CD4-positive, alpha-beta T cell treated with Interleukin-17A for 4 hours (primary cell): ENCODE data around the gene UBE2I.
A peak's percentile ranks its signal among the peaks of the same experiment; 100 is the strongest.

ENCODE experiments used
- DNase-seq: peaks from one replicate; pipeline ENCODE4 v3.0.0-alpha.2; 2020; ENCODE audit warnings: mixed read lengths

Gene UBE2I

GRCh38 chr16:1344499-1344898, 35.1 kb downstream of the UBE2I start:
- no peak for DNase-seq

- no peak for DNase-seq
Measured at GRCh38 chr16:1345087-1345486, 35.7 kb downstream of the UBE2I start.

DNA sequence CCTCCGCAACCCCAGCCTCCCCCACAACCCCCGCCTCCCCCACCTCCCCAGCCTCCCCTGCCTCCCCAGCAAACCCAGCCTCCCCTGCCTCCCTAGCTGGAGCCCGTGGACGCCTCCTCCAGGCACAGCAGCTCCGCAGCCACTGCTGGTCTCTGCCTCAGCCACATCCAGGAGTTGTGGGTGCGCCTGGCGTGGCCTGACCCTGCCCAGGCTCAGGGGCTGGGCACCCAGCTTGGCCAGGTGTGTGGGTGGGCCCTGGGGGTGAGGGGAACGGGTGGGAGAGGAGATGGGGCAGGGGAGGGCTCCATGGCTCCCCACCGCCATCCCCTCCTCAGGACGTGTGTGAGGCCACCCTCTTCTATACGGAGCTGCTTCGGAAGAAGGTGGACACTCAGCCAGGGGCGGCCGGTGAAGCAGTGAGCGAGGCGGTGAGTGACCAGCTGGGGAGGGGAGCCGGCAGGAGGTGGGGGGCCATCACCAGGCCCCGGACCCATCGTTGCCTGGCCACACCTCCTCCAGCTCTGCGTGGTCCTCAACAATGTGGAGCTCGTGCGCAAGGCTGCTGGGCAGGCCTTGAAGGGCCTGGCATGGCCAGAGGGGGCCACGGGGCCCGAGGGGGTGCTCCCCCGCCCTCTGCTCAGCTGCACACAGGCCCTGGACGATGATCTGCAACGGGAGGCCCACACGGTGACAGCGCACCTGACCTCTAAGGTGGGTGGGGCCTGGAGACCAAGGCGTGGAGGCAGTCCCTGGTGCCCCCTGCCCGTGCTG, 36.4 kb downstream of the UBE2I start:
- no peak for DNase-seq

DNA sequence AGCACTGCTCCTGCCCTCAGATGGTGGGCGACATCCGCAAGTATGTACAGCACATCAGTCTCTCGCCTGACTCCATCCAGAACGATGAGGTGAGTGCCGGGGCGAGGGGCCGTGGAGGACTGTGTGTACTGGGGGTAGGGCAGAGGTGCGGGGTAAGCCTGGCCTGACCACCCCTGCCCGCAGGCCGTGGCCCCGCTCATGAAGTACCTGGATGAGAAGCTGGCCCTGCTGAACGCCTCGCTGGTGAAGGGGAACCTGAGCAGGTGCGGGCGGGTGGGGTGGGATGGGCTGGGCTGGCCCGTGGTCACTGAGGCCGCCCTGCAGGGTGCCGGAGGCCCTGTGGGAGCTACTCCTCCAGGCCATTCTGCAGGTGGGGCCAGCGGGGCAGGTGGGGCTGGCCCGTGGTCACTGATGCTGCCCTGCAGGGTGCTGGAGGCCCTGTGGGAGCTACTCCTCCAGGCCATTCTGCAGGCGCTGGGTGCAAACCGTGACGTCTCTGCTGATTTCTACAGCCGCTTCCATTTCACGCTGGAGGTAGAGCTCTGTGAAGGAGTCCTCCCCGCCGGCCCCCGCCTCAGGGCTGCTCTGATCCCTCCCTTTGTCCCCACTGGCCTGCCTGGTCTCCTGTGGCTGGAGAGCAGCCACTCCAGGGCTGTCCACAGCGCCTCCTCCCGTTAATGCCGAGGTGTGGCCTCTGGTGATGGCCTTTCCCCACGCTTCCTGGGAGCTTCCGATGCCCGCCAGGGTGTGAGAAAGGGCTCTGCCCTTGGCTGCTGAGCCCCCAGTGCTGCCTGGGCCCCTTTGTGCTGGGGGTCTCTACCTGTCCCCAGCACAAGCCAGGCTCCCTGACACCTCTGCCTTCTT, 37.2 kb downstream of the UBE2I start:
- DNase-seq = no peak

DNA sequence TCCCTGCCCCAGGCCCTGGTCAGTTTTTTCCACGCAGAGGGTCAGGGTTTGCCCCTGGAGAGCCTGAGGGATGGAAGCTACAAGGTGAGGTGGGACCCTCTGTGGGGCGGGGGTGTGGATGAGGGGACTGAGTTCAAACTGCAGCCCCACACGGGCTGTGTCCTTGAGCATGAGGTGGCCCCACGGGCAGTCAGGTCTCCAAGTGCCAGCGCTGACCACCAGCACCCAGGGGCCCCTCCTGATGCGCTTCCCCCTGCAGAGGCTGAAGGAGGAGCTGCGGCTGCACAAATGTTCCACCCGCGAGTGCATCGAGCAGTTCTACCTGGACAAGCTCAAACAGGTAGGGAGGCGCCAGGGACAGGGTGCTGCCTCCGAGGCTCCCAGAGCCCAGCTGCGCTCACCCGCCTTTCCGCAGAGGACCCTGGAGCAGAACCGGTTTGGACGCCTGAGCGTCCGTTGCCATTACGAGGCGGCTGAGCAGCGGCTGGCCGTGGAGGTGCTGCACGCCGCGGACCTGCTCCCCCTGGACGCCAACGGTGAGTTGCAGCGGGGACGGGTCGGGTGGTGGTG, 37.9 kb downstream of the UBE2I start:
- DNase-seq = no peak

GRCh38 chr16:1347962-1348361, 38.5 kb downstream of the UBE2I start:
- DNase-seq = no peak

GRCh38 chr16:1348441-1348840, 39.0 kb downstream of the UBE2I start:
- DNase-seq = no peak

DNA sequence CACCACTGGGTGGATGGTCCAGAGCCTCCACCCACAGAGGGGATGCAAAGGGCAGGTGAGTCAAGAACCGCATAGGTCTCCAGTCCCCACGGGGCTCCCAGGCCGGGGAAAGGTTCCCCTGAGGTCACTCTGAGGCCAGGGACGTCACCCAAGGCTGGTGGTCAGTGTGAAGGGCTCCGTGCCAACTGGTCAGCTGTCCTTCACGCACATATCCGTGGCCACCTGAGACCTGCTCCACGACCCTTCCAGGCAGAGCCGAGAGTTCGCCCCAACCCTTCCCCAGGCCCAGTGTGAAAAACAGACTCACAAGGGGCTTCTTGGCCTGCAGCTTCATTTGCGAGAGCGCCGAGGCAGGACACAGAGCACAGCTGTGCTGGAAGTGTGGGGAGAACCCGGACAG, 39.5 kb downstream of the UBE2I start:
- no peak for DNase-seq

GRCh38 chr16:1349351-1349750, 39.9 kb downstream of the UBE2I start:
- DNase-seq = no peak

GRCh38 chr16:1349951-1350350, 40.5 kb downstream of the UBE2I start:
- DNase-seq = no peak

DNA sequence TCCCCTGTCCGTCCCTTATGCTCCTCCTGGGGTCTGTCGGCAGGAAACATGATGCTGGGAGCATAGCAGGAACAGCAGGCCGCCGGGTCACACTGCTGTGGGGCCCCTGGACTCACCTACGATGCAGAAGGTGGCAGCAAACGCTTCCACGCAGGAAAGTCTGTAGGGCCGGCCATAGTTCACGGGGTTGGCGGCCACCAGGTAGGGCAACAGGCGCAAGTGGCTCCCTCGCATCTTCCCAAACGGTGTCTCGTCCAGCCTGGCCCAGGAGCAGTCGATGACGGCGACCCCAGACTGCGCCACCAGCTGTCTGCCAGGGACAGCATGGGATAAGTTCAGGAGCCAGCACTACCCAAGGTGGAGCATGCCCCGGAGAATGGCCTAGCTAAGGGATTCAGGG, 41.3 kb downstream of the UBE2I start:
- DNase-seq = no peak

DNA sequence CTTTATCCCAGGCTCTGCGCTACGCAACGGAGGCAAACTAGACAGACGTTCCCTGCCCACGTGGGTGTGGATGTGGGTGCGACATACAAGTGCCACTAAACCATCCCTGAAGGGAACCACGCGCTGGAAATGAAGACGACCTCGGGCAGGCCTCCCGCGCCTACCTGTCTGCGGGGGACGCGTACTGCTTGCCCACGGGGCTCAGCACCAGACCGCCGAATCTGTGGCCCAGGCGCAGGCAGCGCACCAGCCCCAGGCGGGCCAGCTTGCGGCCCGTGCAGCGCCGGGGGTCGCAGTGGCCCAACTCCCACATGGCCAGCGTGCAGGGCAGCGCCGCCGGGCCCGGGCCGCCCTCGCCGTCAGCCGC, 41.8 kb downstream of the UBE2I start:
- DNase-seq = no peak

DNA sequence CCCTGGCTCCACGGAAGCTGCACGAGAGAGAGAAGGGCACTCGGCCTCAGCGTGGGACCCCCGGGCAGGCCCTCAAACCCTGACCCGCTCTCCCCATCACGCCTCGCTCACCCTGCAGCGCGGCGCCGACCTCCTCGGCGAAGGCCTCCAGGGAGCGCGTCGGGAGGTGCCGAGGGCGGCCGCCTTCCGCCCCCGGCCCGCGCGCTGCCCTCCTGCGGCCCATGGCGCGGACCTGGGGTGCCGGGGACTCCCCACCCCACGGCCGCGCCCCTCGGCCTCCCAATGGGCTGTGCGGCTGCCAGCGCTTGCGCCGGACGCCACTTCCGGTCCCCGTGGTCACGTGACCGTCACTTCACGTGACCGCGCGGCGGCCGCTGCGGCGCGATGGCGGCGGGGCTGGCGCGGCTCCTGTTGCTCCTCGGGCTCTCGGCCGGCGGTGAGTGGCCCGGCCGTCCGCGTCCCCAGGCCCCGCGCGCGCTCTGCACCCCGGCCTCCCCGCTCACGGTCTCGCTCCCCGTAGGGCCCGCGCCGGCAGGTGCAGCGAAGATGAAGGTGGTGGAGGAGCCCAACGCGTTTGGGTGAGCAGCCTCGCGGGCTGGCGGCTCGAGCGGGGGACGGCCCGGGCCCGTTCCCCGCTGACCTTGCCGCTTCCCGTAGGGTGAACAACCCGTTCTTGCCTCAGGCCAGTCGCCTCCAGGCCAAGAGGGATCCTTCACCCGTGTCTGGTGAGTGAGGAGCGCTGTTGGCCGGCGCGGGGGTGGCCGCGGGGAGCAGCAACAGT, 42.3 kb downstream of the UBE2I start, which contains the start of the genes GNPTG and TSR3:
GNPTG (plus strand) TSS at position 350 of the 781 bp plus-strand sequence; CDS start at position 385, 35 bp downstream.
TSR3 (minus strand) TSS at position 297 of the 781 bp plus-strand sequence; CDS start at position 223, 74 bp downstream.
- peak; percentile 88 for DNase-seq

DNA sequence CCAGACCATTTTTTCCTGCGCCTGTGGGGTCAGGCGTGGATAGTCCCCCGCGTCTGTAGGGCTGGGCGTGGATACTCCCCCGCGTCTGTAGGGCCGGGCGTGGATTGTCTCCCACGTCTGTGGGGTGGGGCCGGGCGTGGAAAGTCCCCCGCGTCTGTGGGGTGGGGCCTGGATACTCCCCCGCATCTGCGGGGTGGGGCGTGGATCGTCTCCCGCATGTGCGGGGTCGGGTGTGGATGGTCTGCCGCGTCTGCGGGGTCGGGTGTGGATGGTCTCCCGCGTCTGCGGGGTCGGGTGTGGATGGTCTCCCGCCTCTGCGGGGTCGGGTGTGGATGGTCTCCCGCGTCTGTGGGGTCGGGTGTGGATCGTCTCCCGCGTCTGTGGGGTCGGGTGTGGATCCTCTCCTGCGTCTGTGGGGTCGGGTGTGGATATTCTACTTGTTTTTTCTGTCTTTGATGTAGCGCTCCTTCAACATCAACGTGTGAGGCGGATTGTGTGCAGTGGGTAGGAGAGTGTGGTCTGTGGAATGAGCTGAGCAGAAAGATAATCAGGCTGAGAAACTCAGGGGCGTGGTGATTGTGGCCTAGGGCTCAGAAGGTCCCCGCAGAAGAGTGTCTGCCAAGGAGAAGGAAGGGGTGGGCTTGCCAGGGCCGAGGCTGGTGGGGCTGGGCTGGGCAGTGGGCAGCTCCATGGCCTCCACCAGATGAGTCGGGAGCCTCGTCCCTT, 45.5 kb downstream of the UBE2I start:
- no peak for DNase-seq

DNA sequence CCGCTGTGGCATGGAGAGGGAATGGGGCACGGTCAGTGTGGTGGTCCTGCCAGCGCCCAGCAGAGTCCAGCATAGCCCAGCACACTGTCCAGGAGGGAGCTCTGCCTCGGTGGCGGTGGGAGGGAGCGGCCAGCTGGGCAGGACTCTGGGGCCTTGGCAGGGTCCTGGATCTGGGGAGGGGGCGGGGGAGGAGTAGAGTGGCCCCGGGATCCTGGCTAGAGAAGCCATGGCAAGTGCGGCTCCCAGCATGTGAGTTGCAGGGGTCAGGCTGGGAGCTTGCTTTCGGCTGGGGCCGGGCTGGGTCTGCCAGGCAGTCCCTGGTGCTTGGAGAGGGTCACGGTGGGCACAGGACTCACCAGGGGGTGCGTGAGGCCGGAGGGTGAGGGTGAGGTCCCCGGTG, 46.2 kb downstream of the UBE2I start:
- no peak for DNase-seq

DNA sequence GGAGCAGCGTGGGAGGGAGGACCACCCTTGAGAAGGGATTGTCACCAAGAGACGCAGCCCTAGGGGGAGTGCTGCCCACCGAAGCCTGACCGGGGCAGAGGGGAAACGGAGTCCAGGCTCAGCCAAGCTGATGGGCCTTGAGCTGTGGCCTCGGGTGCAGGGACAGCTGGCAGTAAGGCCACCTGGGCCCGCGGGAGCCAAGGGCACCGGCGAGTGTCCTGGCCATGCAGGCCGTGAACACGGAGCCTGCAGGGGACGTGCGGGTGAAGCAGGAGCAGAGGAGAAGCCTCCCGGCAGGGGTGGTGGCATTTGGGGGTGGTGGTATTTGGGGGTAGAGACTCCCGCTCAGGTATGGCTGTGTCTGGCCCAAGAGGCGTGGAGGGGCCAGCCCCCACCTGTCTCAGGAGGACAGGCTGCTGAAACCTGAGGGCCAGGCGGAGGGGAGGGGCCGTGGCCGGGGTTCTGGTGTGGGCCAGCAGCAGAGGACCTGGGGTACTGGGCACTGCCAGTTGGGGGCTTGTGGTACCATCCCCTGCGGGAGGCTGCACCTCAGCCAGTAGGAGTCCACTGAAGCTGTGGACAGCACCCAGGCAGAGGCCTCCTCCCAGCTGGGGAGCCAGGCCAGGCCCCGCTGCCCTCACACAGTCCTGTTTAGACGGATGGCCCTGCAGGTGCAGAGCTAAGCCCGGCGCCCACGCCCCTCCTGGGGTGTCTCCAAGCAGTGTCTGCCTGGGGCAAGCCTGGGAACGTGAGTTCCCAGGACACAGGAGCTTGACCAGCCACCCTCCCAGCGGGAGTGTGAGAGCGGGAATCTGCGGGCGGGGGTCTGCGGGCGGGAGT, 46.8 kb downstream of the UBE2I start:
- no peak for DNase-seq

DNA sequence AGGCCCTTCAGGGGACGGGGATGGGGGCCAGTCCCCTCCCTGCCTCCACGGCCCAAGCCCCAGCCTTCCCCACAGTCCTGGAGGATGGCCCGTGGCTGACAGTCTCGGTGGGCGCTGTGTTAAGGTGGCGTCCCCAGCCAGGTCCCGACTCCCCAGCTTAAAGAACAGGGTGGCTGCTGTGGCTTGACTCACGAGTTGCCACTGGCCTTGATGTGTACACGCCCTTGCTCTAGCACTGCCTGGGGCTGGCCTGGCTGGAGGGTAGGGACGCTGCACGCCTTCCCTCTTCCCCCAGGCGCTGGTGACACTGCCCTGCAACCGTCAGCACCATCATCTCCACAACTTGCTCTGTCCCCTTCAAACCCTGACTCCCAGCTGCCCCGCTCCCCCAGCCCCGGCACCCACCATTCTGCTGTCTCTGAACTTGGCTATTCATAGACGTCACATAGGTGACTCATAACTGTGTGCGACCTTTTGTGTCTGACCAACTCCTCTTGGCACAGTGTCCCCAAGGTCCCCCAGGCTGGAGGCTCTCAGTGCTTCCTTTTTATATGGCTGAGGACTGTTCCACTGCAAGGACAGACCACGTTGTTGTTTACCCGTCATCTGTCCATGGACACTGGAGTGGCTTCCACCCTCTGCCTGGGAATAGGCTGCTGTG, 48.6 kb downstream of the UBE2I start:
- DNase-seq = no peak

DNA sequence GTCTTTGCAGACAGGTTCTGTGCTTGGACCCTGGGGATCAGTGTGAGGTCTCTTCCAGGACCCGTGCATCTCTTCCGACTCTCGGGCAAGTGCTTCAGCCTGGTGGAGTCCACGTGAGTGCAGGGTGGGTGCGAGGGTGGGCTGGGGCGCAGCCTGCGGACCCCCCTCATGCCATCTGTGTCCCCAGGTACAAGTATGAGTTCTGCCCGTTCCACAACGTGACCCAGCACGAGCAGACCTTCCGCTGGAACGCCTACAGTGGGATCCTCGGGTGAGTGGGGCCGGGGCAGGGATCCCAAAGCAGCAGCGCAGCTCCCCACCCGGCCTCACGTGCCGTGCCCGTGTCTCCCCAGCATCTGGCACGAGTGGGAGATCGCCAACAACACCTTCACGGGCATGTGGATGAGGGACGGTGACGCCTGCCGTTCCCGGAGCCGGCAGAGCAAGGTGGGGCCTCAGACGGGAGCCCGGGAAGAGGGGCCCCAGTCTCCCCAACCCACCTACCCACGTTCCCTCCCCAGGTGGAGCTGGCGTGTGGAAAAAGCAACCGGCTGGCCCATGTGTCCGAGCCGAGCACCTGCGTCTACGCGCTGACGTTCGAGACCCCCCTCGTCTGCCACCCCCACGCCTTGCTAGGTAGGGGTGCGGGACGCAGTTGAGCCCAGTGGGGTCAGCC, 52.4 kb downstream of the UBE2I start:
- DNase-seq = no peak

DNA sequence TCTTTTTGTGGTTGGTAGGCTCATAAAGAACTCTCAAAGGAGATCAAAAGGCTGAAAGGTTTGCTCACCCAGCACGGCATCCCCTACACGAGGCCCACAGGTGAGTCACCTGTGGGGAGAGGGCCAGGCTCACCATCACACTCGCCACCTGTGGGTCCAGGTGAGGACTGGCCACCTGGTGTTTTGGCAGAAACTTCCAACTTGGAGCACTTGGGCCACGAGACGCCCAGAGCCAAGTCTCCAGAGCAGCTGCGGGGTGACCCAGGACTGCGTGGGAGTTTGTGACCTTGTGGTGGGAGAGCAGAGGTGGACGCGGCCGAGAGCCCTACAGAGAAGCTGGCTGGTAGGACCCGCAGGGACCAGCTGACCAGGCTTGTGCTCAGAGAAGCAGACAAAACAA, 53.4 kb downstream of the UBE2I start:
- DNase-seq = no peak

GRCh38 chr16:1363501-1364041, 54.1 kb downstream of the UBE2I start:
- peak; percentile 76 for DNase-seq
